ENCODE data around the gene PODN. TPM values are rescaled to one million over a fixed set of nuclear protein-coding genes. Genes with fewer than 3 reads are reported as not detected.

The PODN gene
- total RNA-seq, 1 donor from 2014 or later, result 4.6 TPM

DNA sequence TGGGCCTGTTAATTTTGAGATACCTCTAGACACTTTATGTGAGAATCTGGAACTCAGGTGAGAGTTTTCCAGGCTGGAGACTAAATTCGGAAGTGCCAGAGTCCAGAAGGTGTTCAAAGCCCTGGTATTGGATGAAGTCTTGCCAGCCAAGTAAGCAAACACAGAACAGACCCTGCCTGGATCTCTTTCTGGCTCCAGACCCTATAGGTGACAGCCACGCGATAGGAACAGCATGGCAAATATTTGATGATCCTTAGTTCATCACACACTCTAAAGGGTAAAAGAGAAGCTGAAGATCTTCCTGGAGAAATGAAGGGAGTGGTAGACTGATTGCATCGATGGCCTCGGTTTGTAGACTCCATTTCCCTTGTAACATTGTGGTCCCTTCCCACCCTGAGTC, 49.7 kb downstream of the PODN start:
- no peak for DNase-seq (ENCODE audit: low spot score in 2 of 2, unreplicated experiment in 2 of 2)
- Mint-ChIP-seq H3K27me3 (ENCODE audit: low read depth) (peaks cover 61% of the 10 kb centered on the region), H3K36me3 (no peaks in the 10 kb centered on the region), H3K9me3 (no peaks in the 10 kb centered on the region), H3K27ac (no peak overlapping the region), H3K4me3 (no peak overlapping the region), H3K4me1 (peaks cover 34% of the 10 kb centered on the region)
- TF ChIP-seq, protein P1, sequence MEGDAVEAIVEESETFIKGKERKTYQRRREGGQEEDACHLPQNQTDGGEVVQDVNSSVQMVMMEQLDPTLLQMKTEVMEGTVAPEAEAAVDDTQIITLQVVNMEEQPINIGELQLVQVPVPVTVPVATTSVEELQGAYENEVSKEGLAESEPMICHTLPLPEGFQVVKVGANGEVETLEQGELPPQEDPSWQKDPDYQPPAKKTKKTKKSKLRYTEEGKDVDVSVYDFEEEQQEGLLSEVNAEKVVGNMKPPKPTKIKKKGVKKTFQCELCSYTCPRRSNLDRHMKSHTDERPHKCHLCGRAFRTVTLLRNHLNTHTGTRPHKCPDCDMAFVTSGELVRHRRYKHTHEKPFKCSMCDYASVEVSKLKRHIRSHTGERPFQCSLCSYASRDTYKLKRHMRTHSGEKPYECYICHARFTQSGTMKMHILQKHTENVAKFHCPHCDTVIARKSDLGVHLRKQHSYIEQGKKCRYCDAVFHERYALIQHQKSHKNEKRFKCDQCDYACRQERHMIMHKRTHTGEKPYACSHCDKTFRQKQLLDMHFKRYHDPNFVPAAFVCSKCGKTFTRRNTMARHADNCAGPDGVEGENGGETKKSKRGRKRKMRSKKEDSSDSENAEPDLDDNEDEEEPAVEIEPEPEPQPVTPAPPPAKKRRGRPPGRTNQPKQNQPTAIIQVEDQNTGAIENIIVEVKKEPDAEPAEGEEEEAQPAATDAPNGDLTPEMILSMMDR (IDR thresholded peaks at IDR 0.05; ENCODE audit: unreplicated experiment), result no peak

DNA sequence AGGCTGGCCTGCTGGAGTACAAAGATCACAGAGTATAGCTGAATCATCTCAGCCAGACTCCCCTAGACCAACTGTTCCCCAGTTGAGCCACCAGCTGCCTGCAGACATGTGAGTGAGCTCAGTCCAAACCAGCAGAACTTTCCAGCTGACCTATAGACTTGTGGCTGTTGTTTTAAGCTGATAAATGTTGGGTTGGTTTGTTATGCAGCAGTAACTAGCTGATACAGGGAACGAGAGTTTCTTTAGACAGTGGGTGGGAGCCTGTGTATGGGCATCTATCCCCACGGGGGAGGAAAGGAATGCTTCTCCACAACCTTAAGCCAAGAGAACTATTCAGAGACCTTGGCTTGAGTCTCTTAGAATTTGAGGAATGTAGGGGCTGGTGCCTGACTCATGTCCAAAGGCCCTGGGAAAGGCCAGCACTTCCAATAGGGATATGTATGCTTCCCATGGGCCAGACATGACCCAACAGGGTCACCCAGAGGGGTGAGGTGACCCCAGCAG, 50.3 kb downstream of the PODN start:
- Mint-ChIP-seq H3K27me3 (ENCODE audit: low read depth) (peaks cover 65% of the 10 kb centered on the region), H3K4me1 (peaks cover 34% of the 10 kb centered on the region), H3K4me3 (no peak overlapping the region), H3K9me3 (no peaks in the 10 kb centered on the region), H3K27ac (no peak overlapping the region), H3K36me3 (no peaks in the 10 kb centered on the region)
- DNase-seq (ENCODE audit: low spot score in 2 of 2, unreplicated experiment in 2 of 2), result no peak
- TF ChIP-seq, protein P1 (IDR thresholded peaks at IDR 0.05; ENCODE audit: unreplicated experiment), result no peak

DNA sequence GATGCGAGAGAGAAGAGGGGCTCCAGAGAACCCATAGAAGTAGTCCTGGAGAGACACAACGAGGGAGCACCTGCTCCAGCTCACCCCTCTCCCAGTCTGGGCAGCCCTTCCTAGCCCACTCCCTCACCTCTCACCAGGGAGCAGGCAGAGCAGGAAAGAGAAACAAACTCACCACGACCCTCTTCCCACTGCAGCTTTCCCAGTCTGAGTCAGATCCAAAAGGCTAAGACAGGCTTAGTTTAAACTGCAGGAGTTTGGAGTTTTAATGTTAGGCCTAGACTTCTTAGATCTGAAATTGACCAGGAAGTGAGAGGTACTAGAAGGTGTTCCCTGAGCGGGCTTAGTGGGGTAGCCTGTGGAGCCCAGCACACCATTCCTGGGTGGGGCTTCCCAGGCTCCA, 50.8 kb downstream of the PODN start:
- no peaks in the 10 kb centered on the region for H3K9me3 Mint-ChIP-seq
- no peaks in the 10 kb centered on the region for H3K36me3 Mint-ChIP-seq
- TF ChIP-seq, protein P1 (IDR thresholded peaks at IDR 0.05; ENCODE audit: unreplicated experiment), result no peak
- H3K4me3 Mint-ChIP-seq, result no peak overlapping the region
- no peak overlapping the region for H3K27ac Mint-ChIP-seq
- H3K4me1 Mint-ChIP-seq, result peaks cover 30% of the 10 kb centered on the region
- H3K27me3 Mint-ChIP-seq (ENCODE audit: low read depth), result peaks cover 64% of the 10 kb centered on the region
- DNase-seq (ENCODE audit: low spot score in 2 of 2, unreplicated experiment in 2 of 2), result no peak

DNA sequence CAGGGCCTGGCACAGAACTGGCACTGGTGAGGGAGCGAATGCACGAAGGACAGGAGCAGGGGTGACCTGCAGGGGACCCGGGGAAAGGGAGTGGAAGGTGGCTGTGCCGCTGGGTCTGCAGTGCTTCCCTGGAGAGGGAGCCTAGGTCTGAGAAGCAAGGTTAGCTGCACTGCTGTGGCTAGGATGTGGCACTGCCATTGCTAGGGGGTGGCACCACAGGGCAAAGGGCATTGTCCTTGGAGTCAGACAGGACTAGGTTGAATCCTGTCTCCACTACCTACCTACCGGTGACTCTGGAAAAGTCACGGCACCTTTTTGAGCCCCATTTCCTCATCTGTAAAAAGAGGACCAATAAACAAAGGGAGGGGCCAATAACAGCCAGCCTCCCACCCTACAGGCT, 52.1 kb downstream of the PODN start:
- TF ChIP-seq, protein P1 (IDR thresholded peaks at IDR 0.05; ENCODE audit: unreplicated experiment), result no peak
- DNase-seq (ENCODE audit: low spot score in 2 of 2, unreplicated experiment in 2 of 2), result no peak
- no peaks in the 10 kb centered on the region for H3K9me3 Mint-ChIP-seq
- peaks cover 60% of the 10 kb centered on the region for H3K27me3 Mint-ChIP-seq (ENCODE audit: low read depth)
- no peak overlapping the region for H3K4me3 Mint-ChIP-seq
- H3K27ac Mint-ChIP-seq, result no peak overlapping the region
- H3K4me1 Mint-ChIP-seq, result peaks cover 28% of the 10 kb centered on the region
- no peaks in the 10 kb centered on the region for H3K36me3 Mint-ChIP-seq

DNA sequence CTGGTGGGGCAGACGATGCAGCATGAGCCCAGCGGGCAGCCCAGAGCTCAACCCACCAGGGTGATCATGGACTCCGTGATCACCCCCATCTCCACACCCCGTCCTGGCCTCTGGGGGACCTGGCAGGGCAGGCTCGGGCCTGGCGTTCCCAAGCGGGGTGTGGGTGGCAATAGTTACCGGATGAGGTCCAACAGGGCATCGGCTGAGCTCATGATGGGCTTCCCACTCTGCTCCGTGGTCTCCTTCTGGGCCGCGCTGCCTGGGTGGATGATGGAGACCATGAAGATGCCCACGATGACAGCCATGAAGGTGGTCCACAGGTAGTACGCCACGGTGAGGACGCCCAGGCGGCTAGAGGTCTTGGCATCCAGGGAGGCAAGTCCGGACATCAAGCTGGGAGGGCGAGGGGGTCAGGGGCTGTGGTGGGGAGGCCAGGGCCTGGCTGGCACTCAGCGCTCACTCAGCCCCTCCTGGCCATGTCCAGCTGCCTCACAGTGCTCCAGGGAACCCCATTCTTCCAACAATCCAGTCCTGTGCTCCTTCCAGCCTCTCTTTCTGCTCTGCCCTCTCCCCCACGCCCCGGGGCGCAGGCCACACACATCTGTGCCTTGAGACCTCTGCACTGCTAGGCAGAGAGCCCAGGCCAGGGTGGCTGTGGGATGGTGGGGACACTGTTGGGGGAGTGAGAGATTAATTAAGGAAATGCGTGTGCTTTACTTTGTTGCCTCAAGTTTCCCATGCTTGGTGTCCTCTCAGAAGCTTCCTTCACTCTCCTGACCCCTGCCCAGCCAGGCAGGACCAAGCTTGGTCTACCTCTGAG, 52.8 kb downstream of the PODN start:
- H3K4me3 Mint-ChIP-seq, result no peak overlapping the region
- no peak for DNase-seq (ENCODE audit: low spot score in 2 of 2, unreplicated experiment in 2 of 2)
- no peak overlapping the region for H3K27ac Mint-ChIP-seq
- no peaks in the 10 kb centered on the region for H3K36me3 Mint-ChIP-seq
- TF ChIP-seq, protein P1 (IDR thresholded peaks at IDR 0.05; ENCODE audit: unreplicated experiment), result no peak
- peaks cover 21% of the 10 kb centered on the region for H3K4me1 Mint-ChIP-seq
- H3K27me3 Mint-ChIP-seq (ENCODE audit: low read depth), result peaks cover 63% of the 10 kb centered on the region
- no peaks in the 10 kb centered on the region for H3K9me3 Mint-ChIP-seq
